ENCODE results near the gene BASP1.
A peak's percentile ranks its signal among the peaks of the same experiment; 100 is the strongest.
"Not testable (repeated sequence)": the region's sequence is repeated elsewhere in the genome, so short reads cannot be mapped to it uniquely, and the experiment has no call there.

The BASP1 gene

GRCh38 chr5:17223367-17224185 lies 6.1 kb downstream of the BASP1 start:
- DNase-seq (ENCODE audit: low read depth in 2 of 2), result no peak

- no peak for DNase-seq (ENCODE audit: low read depth in 2 of 2)
Observed at GRCh38 chr5:17224858-17225511, 7.6 kb downstream of the BASP1 start.

GRCh38 chr5:17225520-17225919 lies 8.1 kb downstream of the BASP1 start:
- DNase-seq (ENCODE audit: low read depth in 2 of 2), result no peak

- DNase-seq (ENCODE audit: low read depth in 2 of 2), result no peak
Observed at GRCh38 chr5:17227868-17228267, 10.4 kb downstream of the BASP1 start.

- DNase-seq (ENCODE audit: low read depth in 2 of 2), result peak in 1 of 2 experiments; percentile 34
Observed at GRCh38 chr5:17228821-17229291, 11.4 kb downstream of the BASP1 start.

- DNase-seq (ENCODE audit: low read depth in 2 of 2), result no peak
Observed at GRCh38 chr5:17229313-17229712, 11.9 kb downstream of the BASP1 start.

GRCh38 chr5:17230191-17230590 lies 12.8 kb downstream of the BASP1 start:
- DNase-seq (ENCODE audit: low read depth in 2 of 2), result no peak

GRCh38 chr5:17230808-17231525 lies 13.5 kb downstream of the BASP1 start:
- DNase-seq (ENCODE audit: low read depth in 2 of 2), result no peak

GRCh38 chr5:17232405-17232804 lies 15.0 kb downstream of the BASP1 start:
- no peak for DNase-seq (ENCODE audit: low read depth in 2 of 2)

- no peak for DNase-seq (ENCODE audit: low read depth in 2 of 2)
Observed at GRCh38 chr5:17233488-17233887, 16.1 kb downstream of the BASP1 start.

GRCh38 chr5:17234374-17234773 lies 16.9 kb downstream of the BASP1 start:
- DNase-seq (ENCODE audit: low read depth in 2 of 2), result no peak

- peak in 1 of 2 experiments; percentile 22 for DNase-seq (ENCODE audit: low read depth in 2 of 2)
Observed at GRCh38 chr5:17235731-17236330, 18.4 kb downstream of the BASP1 start.

GRCh38 chr5:17238521-17239041 lies 21.1 kb downstream of the BASP1 start:
- peak; percentile 86 for DNase-seq (ENCODE audit: low read depth in 2 of 2)

GRCh38 chr5:17239953-17240352 lies 22.5 kb downstream of the BASP1 start:
- no peak for DNase-seq (ENCODE audit: low read depth in 2 of 2)

GRCh38 chr5:17240487-17240886 lies 23.1 kb downstream of the BASP1 start:
- no peak for DNase-seq (ENCODE audit: low read depth in 2 of 2)

GRCh38 chr5:17241635-17242034 lies 24.2 kb downstream of the BASP1 start:
- DNase-seq (ENCODE audit: low read depth in 2 of 2), result no peak

GRCh38 chr5:17243287-17244063 lies 26.0 kb downstream of the BASP1 start:
- DNase-seq (ENCODE audit: low read depth in 2 of 2), result no peak

GRCh38 chr5:17249029-17249634 lies 31.7 kb downstream of the BASP1 start:
- peak; percentile 94 to 95 for DNase-seq (ENCODE audit: low read depth in 2 of 2)

GRCh38 chr5:17249841-17250240 lies 32.4 kb downstream of the BASP1 start:
- DNase-seq (ENCODE audit: low read depth in 2 of 2), result not testable (repeated sequence)

- no peak for DNase-seq (ENCODE audit: low read depth in 2 of 2)
Observed at GRCh38 chr5:17252543-17252942, 35.1 kb downstream of the BASP1 start.
